HUES48 (cell line): ENCODE data around the gene RYR3.
A peak's percentile ranks its signal among the peaks of the same experiment; 100 is the strongest.

Experiments used
- H3K27ac ChIP-seq: one replicate; pipeline ENCODE4 v1.7.0; 2013; ENCODE audit warnings: low read depth, low read length, inconsistent platforms
- H3K27me3 ChIP-seq: 2 replicates; pipeline ENCODE4 v1.6.1; 2013; ENCODE audit warnings: mild to moderate bottlenecking, low read length; ENCODE audit not compliant: control insufficient read depth, insufficient read depth
- H3K36me3 ChIP-seq: 2 replicates; pipeline ENCODE4 v1.6.1; 2013; ENCODE audit warnings: low read length; ENCODE audit not compliant: control insufficient read depth, insufficient read depth
- H3K4me1 ChIP-seq: 2 replicates; pipeline ENCODE4 v1.6.1; 2013; ENCODE audit warnings: mild to moderate bottlenecking, low read length; ENCODE audit not compliant: control insufficient read depth, insufficient read depth
- H3K4me3 ChIP-seq: 2 replicates; pipeline ENCODE4 v1.5.1; 2013; ENCODE audit warnings: mild to moderate bottlenecking, low read depth, low read length
- H3K9ac ChIP-seq: 2 replicates; pipeline ENCODE4 v1.6.1; 2013; ENCODE audit warnings: mild to moderate bottlenecking, low read depth, low read length, moderate library complexity
- H3K9me3 ChIP-seq: 2 replicates; pipeline ENCODE4 v1.6.1; 2013; ENCODE audit warnings: low read length; ENCODE audit not compliant: control insufficient read depth, insufficient read depth

Gene RYR3

DNA sequence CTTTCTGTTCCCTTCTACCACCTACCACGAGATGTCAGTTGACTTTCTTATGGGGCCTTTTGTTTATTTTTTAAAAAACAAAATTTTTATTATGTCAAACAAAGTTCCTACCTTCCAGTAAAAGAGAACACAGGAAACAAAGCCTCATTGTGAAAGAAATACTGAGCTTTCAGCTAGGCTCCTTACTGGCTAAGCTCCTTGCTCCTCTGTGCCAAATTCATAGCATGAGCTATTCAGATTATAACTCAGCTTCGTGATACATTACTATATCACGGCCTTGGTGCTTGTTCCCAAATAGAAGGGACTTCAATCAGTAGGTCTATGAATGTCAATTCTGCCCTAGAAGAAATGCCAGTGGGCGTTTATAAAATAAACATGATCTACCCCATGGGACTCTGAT, 511.7 kb downstream of the RYR3 start:
- no peak overlapping the region for H3K4me3 ChIP-seq
- no peaks in the 10 kb centered on the region for H3K4me1 ChIP-seq
- H3K27me3 ChIP-seq: no peaks in the 10 kb centered on the region
- H3K9me3 ChIP-seq: no peaks in the 10 kb centered on the region
- no peak overlapping the region for H3K27ac ChIP-seq
- no peaks in the 10 kb centered on the region for H3K36me3 ChIP-seq
- H3K9ac ChIP-seq: no peak overlapping the region

DNA sequence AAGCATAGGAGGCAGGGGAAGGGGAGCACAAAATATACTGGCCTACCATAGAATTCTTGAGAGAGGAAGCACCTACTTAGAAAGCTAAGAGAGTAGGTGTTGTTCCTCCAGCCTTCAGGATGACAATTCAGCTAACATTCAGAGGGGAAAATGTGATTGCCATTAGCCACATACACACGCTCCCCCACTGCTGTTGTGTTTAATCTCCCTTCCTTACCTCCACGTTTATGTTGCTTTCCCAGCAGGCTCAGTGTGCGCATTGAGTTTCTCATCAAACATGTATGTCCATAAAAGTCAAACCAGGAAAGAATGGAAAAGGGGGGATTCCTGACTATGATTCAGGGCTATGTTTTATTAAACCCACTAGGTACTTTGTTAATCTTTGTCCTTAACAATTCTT, 512.4 kb downstream of the RYR3 start:
- no peak overlapping the region for H3K27ac ChIP-seq
- no peaks in the 10 kb centered on the region for H3K36me3 ChIP-seq
- H3K9ac ChIP-seq: no peak overlapping the region
- no peak overlapping the region for H3K4me3 ChIP-seq
- no peaks in the 10 kb centered on the region for H3K4me1 ChIP-seq
- no peaks in the 10 kb centered on the region for H3K27me3 ChIP-seq
- no peaks in the 10 kb centered on the region for H3K9me3 ChIP-seq

DNA sequence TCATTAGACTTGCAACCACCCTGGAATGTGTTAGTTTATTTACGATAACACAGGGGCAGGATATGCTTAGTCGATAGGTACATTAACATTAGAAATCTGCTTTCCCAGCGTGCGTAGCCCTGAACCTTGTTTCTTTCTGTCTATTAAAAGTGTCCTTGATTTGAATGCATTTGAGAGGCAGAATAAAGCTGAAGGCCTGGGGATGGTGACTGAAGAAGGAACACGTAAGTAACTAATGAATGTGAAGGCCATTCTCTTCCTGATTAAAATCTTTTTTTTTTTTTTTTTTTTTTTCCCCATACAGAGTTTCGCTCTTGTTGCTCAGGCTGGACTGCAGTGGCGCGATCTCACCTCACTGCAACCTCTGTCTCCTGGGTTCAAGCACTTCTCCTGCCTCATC, 514.7 kb downstream of the RYR3 start:
- Histone ChIP-seq H3K4me3 (no peak overlapping the region), H3K36me3 (no peaks in the 10 kb centered on the region), H3K27ac (no peak overlapping the region), H3K4me1 (no peaks in the 10 kb centered on the region), H3K27me3 (no peaks in the 10 kb centered on the region), H3K9ac (no peak overlapping the region), H3K9me3 (no peaks in the 10 kb centered on the region)

DNA sequence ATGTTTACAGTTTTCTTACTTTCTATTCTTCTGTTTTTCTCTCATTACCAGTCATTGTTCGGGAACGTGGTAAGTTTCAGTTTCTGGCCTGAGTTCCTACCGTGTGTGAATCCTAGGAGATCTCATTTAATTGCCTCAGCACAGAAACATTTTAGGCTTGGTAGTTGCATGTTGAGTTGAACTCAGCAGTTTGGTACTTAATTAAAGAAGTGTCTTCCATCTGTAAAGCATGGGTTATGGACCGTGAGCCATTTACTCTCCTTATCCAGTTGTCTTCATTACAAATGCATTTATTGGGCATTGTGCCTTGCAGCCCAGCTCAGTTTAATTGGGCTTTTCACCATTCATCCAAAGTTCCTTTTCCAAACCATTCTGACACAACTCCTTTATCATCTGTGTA, 515.4 kb downstream of the RYR3 start:
- Histone ChIP-seq H3K9ac (no peak overlapping the region), H3K4me3 (no peak overlapping the region), H3K27ac (no peak overlapping the region), H3K27me3 (no peaks in the 10 kb centered on the region), H3K4me1 (no peaks in the 10 kb centered on the region), H3K9me3 (no peaks in the 10 kb centered on the region), H3K36me3 (no peaks in the 10 kb centered on the region)

DNA sequence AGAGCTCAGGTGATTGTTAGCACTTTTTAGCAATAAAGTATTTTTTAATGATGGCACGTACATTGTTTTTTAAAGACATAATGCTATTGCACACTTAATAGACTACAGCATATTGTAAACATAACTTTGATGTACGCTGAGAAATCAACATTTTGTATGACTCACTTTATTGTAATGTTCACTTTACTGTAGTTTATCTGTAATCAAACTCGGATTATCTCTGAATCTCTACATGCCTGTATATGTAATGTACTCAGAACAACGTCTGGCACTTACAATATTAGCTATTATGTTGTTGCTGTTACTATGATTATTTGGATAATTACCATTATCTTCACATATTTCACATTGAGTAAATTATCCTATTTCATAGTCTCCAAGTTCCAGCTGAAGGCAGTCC, 519.6 kb downstream of the RYR3 start:
- H3K27ac ChIP-seq: no peak overlapping the region
- H3K4me3 ChIP-seq: no peak overlapping the region
- H3K9me3 ChIP-seq: no peaks in the 10 kb centered on the region
- no peaks in the 10 kb centered on the region for H3K27me3 ChIP-seq
- peaks cover 13% of the 10 kb centered on the region for H3K4me1 ChIP-seq
- no peaks in the 10 kb centered on the region for H3K36me3 ChIP-seq
- H3K9ac ChIP-seq: no peak overlapping the region

DNA sequence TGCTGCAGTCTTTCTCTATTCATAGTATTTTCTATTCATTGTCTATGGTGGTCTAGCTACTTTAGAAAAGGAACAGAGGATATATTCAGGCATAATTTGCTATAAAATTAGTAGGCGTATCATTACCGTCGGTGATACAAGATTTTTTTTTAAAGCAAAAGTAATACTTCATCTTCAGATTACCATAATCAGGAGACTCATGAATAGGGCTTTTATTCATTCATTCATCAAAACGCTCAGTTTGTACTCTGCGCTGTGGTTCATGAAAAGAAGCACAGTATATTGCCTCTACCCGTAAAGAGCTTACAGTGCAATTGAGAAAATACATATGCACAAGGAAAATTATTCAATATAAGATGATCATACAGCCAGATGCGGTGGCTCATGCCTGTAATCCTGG, 520.9 kb downstream of the RYR3 start:
- H3K36me3 ChIP-seq: no peaks in the 10 kb centered on the region
- H3K9me3 ChIP-seq: no peaks in the 10 kb centered on the region
- H3K9ac ChIP-seq: no peak overlapping the region
- H3K27ac ChIP-seq: no peak overlapping the region
- no peak overlapping the region for H3K4me3 ChIP-seq
- no peaks in the 10 kb centered on the region for H3K27me3 ChIP-seq
- peaks cover 19% of the 10 kb centered on the region for H3K4me1 ChIP-seq

DNA sequence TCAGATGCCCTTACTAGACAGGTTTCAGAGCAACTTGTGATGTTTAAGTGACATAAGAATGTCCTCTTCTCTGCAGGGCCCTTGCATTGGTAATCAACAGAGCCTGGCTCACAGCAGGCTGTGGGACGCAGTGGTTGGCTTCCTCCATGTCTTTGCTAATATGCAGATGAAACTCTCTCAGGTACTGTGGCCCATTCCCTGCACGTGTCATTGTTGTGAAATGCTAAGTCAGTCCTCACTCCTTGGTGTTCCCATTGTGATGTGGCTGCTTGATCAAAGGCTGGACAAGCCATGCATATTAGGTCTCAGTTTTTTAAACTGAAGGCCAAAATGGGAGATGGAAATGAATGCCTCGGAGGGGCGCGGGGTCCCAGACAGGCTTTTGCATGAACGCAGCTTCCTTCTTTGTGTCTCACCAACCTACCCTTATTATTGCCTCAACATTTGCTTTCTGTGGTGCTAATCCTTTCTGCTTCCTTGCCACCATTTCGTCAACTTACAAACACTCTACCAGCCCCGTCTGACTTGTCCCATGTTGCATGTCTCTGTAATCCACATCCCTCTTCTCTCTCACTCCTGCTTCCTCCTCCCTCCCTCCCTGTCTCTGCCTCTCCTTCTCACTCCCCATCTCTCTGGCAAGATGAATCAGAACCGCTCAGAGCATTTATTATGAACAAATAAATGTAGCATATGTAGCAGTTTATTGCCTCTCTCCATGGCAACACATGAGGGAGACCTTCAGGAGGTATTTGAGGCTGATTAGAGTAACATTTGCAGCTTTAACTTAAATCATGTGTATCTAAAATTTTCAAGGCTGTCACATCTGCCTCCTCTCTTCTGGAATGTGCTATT, 524.4 kb downstream of the RYR3 start:
- H3K9ac ChIP-seq: no peak overlapping the region
- no peaks in the 10 kb centered on the region for H3K36me3 ChIP-seq
- H3K4me3 ChIP-seq: no peak overlapping the region
- no peaks in the 10 kb centered on the region for H3K27me3 ChIP-seq
- H3K9me3 ChIP-seq: no peaks in the 10 kb centered on the region
- peak overlapping the region; percentile 63 for H3K27ac ChIP-seq
- peaks cover 19% of the 10 kb centered on the region for H3K4me1 ChIP-seq

DNA sequence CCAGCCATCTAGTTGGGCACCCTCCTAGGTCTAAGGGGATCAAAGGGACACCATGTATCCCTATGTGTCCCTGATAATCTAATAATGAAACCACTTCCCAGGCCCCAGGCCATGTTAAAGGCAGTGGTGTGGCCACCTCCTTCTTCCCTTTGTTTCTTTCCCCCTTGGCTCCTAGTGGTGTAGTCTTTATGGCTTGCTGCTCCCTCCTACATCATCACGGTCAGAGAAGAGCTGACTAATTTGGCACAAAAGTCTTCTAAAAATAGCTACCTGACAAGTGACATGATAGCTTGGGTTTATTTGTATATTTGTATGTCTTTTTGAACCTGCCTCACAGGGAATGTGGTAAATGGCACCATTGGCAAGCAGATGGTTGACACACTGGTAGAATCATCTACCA, 526.5 kb downstream of the RYR3 start:
- no peak overlapping the region for H3K9ac ChIP-seq
- H3K4me3 ChIP-seq: no peak overlapping the region
- no peaks in the 10 kb centered on the region for H3K36me3 ChIP-seq
- H3K9me3 ChIP-seq: no peaks in the 10 kb centered on the region
- H3K27me3 ChIP-seq: no peaks in the 10 kb centered on the region
- H3K4me1 ChIP-seq: peaks cover 19% of the 10 kb centered on the region
- H3K27ac ChIP-seq: no peak overlapping the region

DNA sequence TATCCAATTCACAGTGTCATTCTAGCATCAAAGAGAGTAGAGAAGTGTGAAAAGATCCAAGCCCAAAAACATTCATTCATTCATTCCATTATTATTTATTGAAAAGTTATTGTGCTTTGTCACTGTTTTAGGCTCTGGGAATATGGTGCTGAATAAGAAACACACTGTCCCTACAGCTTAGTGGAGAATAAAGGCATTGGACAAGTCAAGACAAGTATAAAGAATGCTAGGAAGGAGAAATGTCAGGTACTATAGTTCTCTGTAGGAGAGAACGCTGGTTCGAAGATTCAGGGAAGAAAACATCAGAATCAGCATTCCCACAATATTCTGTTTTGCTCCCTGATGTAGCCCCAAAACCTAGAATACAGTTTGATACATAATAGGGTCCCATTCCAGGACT, 528.8 kb downstream of the RYR3 start:
- Histone ChIP-seq H3K27ac (no peak overlapping the region), H3K27me3 (no peaks in the 10 kb centered on the region), H3K9me3 (no peaks in the 10 kb centered on the region), H3K9ac (no peak overlapping the region), H3K4me3 (no peak overlapping the region), H3K36me3 (no peaks in the 10 kb centered on the region), H3K4me1 (peaks cover 28% of the 10 kb centered on the region)

DNA sequence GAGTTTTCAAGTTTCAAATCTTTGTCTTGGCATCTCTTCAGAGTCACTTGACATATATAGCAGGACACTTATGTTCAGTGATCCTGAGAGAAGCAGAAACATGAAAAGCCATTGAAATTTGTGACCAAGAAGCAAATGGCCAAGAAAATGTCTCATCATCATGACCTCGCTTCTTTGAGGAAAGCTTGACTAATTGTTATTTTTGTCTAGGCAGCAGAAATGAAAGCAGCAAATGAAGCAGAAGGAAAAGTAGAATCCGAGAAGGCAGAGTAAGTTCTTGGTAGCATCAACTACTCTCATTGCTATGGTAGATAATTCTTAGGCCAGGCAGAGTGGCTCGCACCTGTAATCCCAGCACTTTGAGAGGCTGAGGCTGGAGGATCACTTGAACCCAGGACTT, 529.8 kb downstream of the RYR3 start:
- Histone ChIP-seq H3K27ac (no peak overlapping the region), H3K9me3 (no peaks in the 10 kb centered on the region), H3K4me1 (peaks cover 22% of the 10 kb centered on the region), H3K36me3 (no peaks in the 10 kb centered on the region), H3K27me3 (no peaks in the 10 kb centered on the region), H3K9ac (no peak overlapping the region), H3K4me3 (no peak overlapping the region)

DNA sequence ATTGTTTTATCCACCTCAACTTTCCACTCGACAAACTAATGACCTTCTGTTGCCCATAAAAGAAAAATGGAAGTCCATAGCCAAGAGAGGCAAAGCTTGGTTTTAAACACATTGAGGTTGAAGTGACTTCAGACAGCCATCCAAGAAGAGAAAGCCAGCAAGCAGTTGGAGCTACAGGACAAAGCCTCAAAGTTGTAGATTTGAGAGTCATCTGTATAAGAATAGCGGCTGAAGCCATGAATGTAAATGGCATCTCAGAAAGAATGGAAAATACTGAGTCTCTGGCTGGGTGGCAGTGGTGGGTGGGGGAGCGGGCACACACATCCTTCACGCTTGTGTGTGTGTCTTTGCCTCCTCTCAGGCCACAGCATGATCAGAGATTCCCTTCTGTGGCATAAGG, 533.4 kb downstream of the RYR3 start:
- peaks cover 25% of the 10 kb centered on the region for H3K4me1 ChIP-seq

More for the DNA sequence above, 533.4 kb downstream of the RYR3 start:
- no peaks in the 10 kb centered on the region for H3K27me3 ChIP-seq
- H3K9ac ChIP-seq: no peak overlapping the region
- H3K9me3 ChIP-seq: no peaks in the 10 kb centered on the region
- H3K36me3 ChIP-seq: no peaks in the 10 kb centered on the region
- H3K27ac ChIP-seq: peak overlapping the region; percentile 51
- H3K4me3 ChIP-seq: no peak overlapping the region; the same call in 1 of the 2 replicates
